ENCODE data around the gene ZNF524.

ZNF524 gene

DNA sequence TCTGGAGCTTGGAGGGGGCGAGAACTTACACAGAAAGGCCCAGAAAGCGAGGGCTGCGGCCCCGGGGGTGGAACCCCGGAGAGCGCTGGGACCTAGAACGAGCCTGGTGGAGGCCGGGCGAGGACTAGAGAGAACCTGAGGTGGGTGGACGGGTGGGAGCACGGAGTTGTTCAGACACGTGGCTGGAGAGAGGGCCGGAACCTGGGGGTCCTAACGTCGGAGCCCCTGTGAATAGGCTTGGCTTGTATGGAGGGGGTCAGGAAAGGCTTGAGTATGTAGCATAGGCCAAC is 43.7 kb downstream of the ZNF524 start:
- DNase-seq, result no peak

DNA sequence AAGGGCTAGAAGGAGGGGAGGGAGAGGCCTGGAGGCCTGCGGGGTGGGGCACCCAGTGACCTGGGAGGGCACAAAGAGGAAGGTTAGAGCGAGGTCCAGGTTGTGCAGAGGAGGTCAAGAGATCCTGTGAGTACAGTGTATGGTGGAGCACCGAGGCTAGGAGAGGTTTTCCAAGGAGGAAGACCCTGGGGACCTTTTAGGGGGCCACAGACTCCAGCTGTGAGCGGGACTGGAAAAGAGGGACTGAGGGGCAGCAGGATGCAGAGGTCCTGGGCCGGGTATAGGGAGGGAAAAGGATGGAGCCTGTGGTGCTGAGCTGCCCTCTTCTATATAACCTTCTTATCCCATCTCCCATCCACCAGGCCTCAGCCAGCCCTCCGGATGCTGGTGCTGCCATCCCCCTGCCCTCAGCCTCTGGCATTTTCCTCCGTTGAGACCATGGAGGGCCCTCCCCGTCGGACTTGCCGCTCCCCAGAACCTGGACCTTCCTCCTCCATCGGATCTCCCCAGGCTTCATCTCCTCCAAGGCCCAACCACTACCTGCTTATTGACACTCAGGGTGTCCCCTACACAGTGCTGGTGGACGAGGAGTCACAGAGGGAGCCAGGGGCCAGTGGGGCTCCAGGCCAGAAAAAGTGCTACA is 44.2 kb downstream of the ZNF524 start:
- no peak for DNase-seq

- DNase-seq, result no peak
Measured at GRCh38 chr19:55644842-55645511, 44.9 kb downstream of the ZNF524 start.

DNA sequence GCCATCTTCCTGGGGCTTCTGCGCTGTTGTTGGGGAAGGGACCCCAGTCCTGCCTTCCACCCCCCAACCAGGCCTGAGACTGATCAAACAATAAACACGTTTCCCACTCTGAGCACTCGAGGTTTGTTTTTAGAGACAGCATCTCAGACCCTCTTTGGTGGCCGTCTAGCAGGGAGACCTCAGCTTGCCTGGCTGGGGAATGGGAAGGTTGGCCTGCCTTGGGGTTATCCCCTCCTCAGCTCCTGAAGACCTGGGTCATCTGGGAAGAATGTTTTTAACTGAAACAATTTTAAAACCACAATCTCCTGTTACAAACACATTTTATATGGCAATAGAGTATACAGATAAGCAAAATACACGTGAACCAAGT is 45.4 kb downstream of the ZNF524 start:
- no peak for DNase-seq

- DNase-seq, result no peak
Measured at GRCh38 chr19:55646889-55647731, 47.0 kb downstream of the ZNF524 start.

- DNase-seq, result peak; percentile 55
Measured at GRCh38 chr19:55647732-55648584, 47.9 kb downstream of the ZNF524 start, which contains the start of gene CCDC106. Gene CCDC106, plus strand, starts transcription at chr19:55648212. Its CDS starts 835 bp downstream, at chr19:55649047.

- no peak for DNase-seq
Measured at GRCh38 chr19:55648585-55649267, 48.6 kb downstream of the ZNF524 start.

GRCh38 chr19:55649268-55650125 is 49.4 kb downstream of the ZNF524 start:
- DNase-seq, result no peak

DNA sequence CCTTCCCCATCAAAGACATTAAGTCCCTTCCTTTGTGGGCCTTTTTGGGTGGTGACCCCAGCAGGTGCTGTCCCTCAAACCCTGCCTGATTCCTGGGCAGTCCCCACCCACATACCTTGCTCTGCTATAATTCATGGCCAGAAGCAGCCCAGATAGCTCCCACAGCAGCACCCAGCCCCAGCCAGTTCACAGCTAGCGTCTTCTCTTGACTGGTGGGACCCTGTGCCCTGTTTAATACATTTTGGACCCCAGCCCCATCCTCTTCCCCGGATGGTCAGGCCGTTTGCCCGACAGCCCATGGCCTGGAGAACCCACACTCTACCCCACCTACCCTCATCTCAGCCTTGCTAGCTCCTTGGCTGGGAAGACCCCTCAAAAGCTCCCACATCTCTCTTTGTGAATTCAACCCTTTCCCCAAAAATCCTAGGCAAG is 50.1 kb downstream of the ZNF524 start:
- DNase-seq, result no peak

GRCh38 chr19:55650602-55651230 is 50.6 kb downstream of the ZNF524 start:
- no peak for DNase-seq

DNA sequence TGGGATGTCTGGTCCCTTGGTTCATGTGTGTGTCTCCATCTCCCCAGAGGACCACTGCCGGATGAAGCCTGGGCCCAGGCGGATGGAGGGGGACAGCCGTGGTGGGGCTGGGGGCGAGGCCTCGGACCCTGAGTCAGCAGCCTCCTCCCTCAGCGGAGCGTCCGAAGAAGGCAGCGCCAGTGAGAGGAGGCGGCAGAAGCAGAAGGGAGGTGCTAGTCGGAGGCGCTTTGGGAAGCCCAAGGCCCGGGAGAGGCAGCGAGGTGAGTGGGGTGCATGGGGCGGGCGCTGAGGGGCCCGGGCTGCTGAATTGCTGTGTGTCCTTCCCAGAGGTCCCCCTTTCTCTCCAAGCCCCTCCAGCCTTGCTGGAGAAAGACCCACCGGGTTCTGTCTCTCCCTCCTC is 51.1 kb downstream of the ZNF524 start:
- no peak for DNase-seq

GRCh38 chr19:55652311-55653128 is 52.4 kb downstream of the ZNF524 start:
- DNase-seq, result no peak
